GM12878 (cell line): ENCODE results near the gene OLFML2B.
"Not testable (repeated sequence)": the region's sequence is repeated elsewhere in the genome, so short reads cannot be mapped to it uniquely, and the experiment has no call there.

Experiments used
- ATF7 ChIP-seq: fragments of 450-650 bp; IDR thresholded peaks from 2 replicates; pipeline ENCODE4 v1.6.1; 2016; ENCODE audit warnings: low read depth, mild to moderate bottlenecking
- BACH1 ChIP-seq: fragments of 450-650 bp; IDR thresholded peaks from 2 replicates; pipeline ENCODE4 v1.6.1; 2017; ENCODE audit warnings: mild to moderate bottlenecking, borderline replicate concordance
- CBX5 ChIP-seq: sonication (generic); IDR thresholded peaks from 2 replicates; pipeline ENCODE4 v1.6.1; 2016; ENCODE audit warnings: low read depth, moderate library complexity, mild to moderate bottlenecking, inconsistent platforms
- EP300 ChIP-seq, 2 experiments: fragments of 150-350 bp in 1 of 2; IDR thresholded peaks; 2 replicates each; pipeline ENCODE4 v1.6.1; 2011 to 2012; ENCODE audit warnings: low read depth in 2 of 2, low read length in 2 of 2, borderline replicate concordance in 1 of 2, improper control_type of control experiment in 1 of 2, inconsistent platforms in 1 of 2; ENCODE audit not compliant: control insufficient read depth in 1 of 2
- EZH2 ChIP-seq: IDR thresholded peaks from 2 replicates; pipeline ENCODE4 v1.6.1; 2012; ENCODE audit warnings: low read depth, mild to moderate bottlenecking, control low read depth, inconsistent platforms, low read length, borderline replicate concordance; ENCODE audit not compliant: control insufficient read depth
- MXI1 ChIP-seq: fragments of 150-350 bp; IDR thresholded peaks from 2 replicates; pipeline ENCODE4 v1.6.1; 2011; ENCODE audit warnings: low read depth, mild to moderate bottlenecking, inconsistent platforms, low read length, improper control_type of control experiment
- POLR2AphosphoS5 ChIP-seq: IDR thresholded peaks from 2 replicates; pipeline ENCODE4 v1.6.1; 2011; ENCODE audit warnings: mild to moderate bottlenecking, low read length, inconsistent platforms
- SREBF1 ChIP-seq: IDR thresholded peaks from 2 replicates; pipeline ENCODE4 v1.6.1; 2012; ENCODE audit warnings: mild to moderate bottlenecking, low read length
- TARDBP ChIP-seq: IDR thresholded peaks from 2 replicates; pipeline ENCODE4 v1.6.1; 2016; ENCODE audit warnings: borderline replicate concordance
- TF ChIP-seq, protein P1 (sequence below): IDR thresholded peaks from 2 replicates; pipeline ENCODE4 v1.6.1; 2012; ENCODE audit warnings: mild to moderate bottlenecking, low read depth, low read length
- TF ChIP-seq, protein P2 (sequence below): fragments of 450-650 bp; IDR thresholded peaks from 2 replicates; pipeline ENCODE4 v1.6.1; 2017; ENCODE audit warnings: antibody characterized with exemption, mild to moderate bottlenecking, moderate library complexity
- TF ChIP-seq, protein P3 (sequence below), 3 experiments: IDR thresholded peaks in 2 of 3; conservative IDR thresholded peaks in 1 of 3; 2 replicates each; pipeline ENCODE4 v1.5.1; 2011; ENCODE audit warnings: low read depth in 3 of 3, low read length in 3 of 3, mild to moderate bottlenecking in 3 of 3, control low read depth in 2 of 3, moderate library complexity in 2 of 3, inconsistent platforms in 1 of 3, mixed read lengths in 1 of 3; ENCODE audit not compliant: control insufficient read depth in 2 of 3, insufficient read depth in 1 of 3; ENCODE audit errors: extremely low read depth in 1 of 3
- TF ChIP-seq, protein P4 (sequence below): IDR thresholded peaks from 2 replicates; pipeline ENCODE4 v1.6.1; 2012; ENCODE audit warnings: low read depth, low read length, improper control_type of control experiment

DNA sequence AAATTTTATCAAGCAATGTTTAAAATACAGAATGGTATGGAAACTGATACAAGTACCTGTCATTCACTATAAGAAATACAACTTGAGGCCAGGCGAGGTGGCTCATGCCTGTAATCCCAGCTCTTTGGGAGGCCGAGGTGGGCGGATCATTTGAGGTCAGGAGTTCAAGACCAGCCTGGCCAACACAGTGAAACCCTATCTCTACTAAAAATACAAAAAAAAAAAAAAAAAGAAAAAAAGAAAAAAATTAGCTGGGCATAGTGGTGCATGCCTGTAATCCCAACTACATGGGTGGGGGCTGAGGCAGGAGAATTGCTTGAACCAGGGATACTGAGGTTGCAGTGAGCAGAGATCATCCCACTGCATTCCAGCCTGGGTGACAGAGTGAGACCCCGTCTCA is 43.2 kb upstream of the OLFML2B start:
- TF ChIP-seq EZH2; SREBF1; EP300 (IDR thresholded peaks at IDR 0.05; ENCODE audit: borderline replicate concordance in 1 of 2, control insufficient read depth in 1 of 2, low read depth in 2 of 2, low read length in 2 of 2); BACH1; POLR2AphosphoS5; MXI1; TARDBP; ATF7; CBX5: not testable (repeated sequence)
- TF ChIP-seq, protein P1, sequence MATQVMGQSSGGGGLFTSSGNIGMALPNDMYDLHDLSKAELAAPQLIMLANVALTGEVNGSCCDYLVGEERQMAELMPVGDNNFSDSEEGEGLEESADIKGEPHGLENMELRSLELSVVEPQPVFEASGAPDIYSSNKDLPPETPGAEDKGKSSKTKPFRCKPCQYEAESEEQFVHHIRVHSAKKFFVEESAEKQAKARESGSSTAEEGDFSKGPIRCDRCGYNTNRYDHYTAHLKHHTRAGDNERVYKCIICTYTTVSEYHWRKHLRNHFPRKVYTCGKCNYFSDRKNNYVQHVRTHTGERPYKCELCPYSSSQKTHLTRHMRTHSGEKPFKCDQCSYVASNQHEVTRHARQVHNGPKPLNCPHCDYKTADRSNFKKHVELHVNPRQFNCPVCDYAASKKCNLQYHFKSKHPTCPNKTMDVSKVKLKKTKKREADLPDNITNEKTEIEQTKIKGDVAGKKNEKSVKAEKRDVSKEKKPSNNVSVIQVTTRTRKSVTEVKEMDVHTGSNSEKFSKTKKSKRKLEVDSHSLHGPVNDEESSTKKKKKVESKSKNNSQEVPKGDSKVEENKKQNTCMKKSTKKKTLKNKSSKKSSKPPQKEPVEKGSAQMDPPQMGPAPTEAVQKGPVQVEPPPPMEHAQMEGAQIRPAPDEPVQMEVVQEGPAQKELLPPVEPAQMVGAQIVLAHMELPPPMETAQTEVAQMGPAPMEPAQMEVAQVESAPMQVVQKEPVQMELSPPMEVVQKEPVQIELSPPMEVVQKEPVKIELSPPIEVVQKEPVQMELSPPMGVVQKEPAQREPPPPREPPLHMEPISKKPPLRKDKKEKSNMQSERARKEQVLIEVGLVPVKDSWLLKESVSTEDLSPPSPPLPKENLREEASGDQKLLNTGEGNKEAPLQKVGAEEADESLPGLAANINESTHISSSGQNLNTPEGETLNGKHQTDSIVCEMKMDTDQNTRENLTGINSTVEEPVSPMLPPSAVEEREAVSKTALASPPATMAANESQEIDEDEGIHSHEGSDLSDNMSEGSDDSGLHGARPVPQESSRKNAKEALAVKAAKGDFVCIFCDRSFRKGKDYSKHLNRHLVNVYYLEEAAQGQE = not testable (repeated sequence)
- TF ChIP-seq, protein P2, sequence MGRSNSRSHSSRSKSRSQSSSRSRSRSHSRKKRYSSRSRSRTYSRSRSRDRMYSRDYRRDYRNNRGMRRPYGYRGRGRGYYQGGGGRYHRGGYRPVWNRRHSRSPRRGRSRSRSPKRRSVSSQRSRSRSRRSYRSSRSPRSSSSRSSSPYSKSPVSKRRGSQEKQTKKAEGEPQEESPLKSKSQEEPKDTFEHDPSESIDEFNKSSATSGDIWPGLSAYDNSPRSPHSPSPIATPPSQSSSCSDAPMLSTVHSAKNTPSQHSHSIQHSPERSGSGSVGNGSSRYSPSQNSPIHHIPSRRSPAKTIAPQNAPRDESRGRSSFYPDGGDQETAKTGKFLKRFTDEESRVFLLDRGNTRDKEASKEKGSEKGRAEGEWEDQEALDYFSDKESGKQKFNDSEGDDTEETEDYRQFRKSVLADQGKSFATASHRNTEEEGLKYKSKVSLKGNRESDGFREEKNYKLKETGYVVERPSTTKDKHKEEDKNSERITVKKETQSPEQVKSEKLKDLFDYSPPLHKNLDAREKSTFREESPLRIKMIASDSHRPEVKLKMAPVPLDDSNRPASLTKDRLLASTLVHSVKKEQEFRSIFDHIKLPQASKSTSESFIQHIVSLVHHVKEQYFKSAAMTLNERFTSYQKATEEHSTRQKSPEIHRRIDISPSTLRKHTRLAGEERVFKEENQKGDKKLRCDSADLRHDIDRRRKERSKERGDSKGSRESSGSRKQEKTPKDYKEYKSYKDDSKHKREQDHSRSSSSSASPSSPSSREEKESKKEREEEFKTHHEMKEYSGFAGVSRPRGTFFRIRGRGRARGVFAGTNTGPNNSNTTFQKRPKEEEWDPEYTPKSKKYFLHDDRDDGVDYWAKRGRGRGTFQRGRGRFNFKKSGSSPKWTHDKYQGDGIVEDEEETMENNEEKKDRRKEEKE = not testable (repeated sequence)
- TF ChIP-seq, protein P3, sequence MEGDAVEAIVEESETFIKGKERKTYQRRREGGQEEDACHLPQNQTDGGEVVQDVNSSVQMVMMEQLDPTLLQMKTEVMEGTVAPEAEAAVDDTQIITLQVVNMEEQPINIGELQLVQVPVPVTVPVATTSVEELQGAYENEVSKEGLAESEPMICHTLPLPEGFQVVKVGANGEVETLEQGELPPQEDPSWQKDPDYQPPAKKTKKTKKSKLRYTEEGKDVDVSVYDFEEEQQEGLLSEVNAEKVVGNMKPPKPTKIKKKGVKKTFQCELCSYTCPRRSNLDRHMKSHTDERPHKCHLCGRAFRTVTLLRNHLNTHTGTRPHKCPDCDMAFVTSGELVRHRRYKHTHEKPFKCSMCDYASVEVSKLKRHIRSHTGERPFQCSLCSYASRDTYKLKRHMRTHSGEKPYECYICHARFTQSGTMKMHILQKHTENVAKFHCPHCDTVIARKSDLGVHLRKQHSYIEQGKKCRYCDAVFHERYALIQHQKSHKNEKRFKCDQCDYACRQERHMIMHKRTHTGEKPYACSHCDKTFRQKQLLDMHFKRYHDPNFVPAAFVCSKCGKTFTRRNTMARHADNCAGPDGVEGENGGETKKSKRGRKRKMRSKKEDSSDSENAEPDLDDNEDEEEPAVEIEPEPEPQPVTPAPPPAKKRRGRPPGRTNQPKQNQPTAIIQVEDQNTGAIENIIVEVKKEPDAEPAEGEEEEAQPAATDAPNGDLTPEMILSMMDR (IDR thresholded peaks at IDR 0.05 in 2 of 3, conservative IDR thresholded peaks at IDR 0.05 in 1 of 3; ENCODE audit: control insufficient read depth in 2 of 3, extremely low read depth in 1 of 3, insufficient read depth in 1 of 3, low read depth in 3 of 3, low read length in 3 of 3) = not testable (repeated sequence)
- TF ChIP-seq, protein P4, sequence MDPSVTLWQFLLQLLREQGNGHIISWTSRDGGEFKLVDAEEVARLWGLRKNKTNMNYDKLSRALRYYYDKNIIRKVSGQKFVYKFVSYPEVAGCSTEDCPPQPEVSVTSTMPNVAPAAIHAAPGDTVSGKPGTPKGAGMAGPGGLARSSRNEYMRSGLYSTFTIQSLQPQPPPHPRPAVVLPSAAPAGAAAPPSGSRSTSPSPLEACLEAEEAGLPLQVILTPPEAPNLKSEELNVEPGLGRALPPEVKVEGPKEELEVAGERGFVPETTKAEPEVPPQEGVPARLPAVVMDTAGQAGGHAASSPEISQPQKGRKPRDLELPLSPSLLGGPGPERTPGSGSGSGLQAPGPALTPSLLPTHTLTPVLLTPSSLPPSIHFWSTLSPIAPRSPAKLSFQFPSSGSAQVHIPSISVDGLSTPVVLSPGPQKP = not testable (repeated sequence)
